GM12875 (cell line): ENCODE data around the gene TRMT1.

Experiments used
- H3K4me3 ChIP-seq: one replicate; pipeline ENCODE4 v1.5.1; 2011; ENCODE audit warnings: low read depth, low read length, control low read depth
- CTCF ChIP-seq: IDR thresholded peaks from 2 replicates; pipeline ENCODE4 v1.5.1; 2011; ENCODE audit warnings: low read depth, mild to moderate bottlenecking, control low read depth, inconsistent platforms, low read length, moderate library complexity, borderline replicate concordance; ENCODE audit not compliant: insufficient read depth

The TRMT1 gene

GRCh38 chr19:13063461-13064091 lies 53.0 kb downstream of the TRMT1 start:
- no peak overlapping the region for H3K4me3 ChIP-seq
- no peak for TF ChIP-seq CTCF

- H3K4me3 ChIP-seq = no peak overlapping the region
- TF ChIP-seq CTCF = no peak
These were observed 54.2 kb downstream of the TRMT1 start for GRCh38 chr19:13062317-13062716.

- peak; percentile 98 for TF ChIP-seq CTCF
- H3K4me3 ChIP-seq = no peak overlapping the region
These were observed 55.3 kb downstream of the TRMT1 start for GRCh38 chr19:13060964-13061927.

- H3K4me3 ChIP-seq = no peak overlapping the region
- TF ChIP-seq CTCF = no peak
These were observed 56.1 kb downstream of the TRMT1 start for GRCh38 chr19:13060233-13060963.

- no peak overlapping the region for H3K4me3 ChIP-seq
- no peak for TF ChIP-seq CTCF
These were observed 57.4 kb downstream of the TRMT1 start for GRCh38 chr19:13058951-13059660.

- TF ChIP-seq CTCF = no peak
- H3K4me3 ChIP-seq = no peak overlapping the region
These were observed 58.8 kb downstream of the TRMT1 start for GRCh38 chr19:13057744-13058143.
